GM19240 (cell line): ENCODE data around the gene ZMYND11.

Source experiments
- DNase-seq: peaks from one replicate; pipeline ENCODE4 v3.0.0; 2011; ENCODE audit warnings: low spot score; ENCODE audit not compliant: insufficient read length

ZMYND11 gene

GRCh38 chr10:191703-192518 lies 56.7 kb downstream of the ZMYND11 start:
- no peak for DNase-seq

GRCh38 chr10:194281-194680 lies 59.0 kb downstream of the ZMYND11 start:
- no peak for DNase-seq

- DNase-seq, result no peak
These were observed 65.2 kb downstream of the ZMYND11 start for GRCh38 chr10:200405-200804.

GRCh38 chr10:201328-201771 lies 66.1 kb downstream of the ZMYND11 start:
- DNase-seq, result no peak

GRCh38 chr10:208616-209015 lies 73.4 kb downstream of the ZMYND11 start:
- no peak for DNase-seq

GRCh38 chr10:209357-209756 lies 74.1 kb downstream of the ZMYND11 start:
- DNase-seq, result no peak

- no peak for DNase-seq
These were observed 75.0 kb downstream of the ZMYND11 start for GRCh38 chr10:210297-210696.

GRCh38 chr10:215444-215843 lies 80.2 kb downstream of the ZMYND11 start:
- DNase-seq, result no peak

GRCh38 chr10:218798-219197 lies 83.5 kb downstream of the ZMYND11 start:
- no peak for DNase-seq

- DNase-seq, result no peak
These were observed 84.6 kb downstream of the ZMYND11 start for GRCh38 chr10:219731-220472.

GRCh38 chr10:224571-224970 lies 89.3 kb downstream of the ZMYND11 start:
- DNase-seq, result no peak

- no peak for DNase-seq
These were observed 90.8 kb downstream of the ZMYND11 start for GRCh38 chr10:226018-226417.

- no peak for DNase-seq
These were observed 91.8 kb downstream of the ZMYND11 start for GRCh38 chr10:227014-227413.

- no peak for DNase-seq
These were observed 93.1 kb downstream of the ZMYND11 start for GRCh38 chr10:228366-228765.

- no peak for DNase-seq
These were observed 95.5 kb downstream of the ZMYND11 start for GRCh38 chr10:230758-231157.

- DNase-seq, result no peak
These were observed 96.8 kb downstream of the ZMYND11 start for GRCh38 chr10:232061-232460.

GRCh38 chr10:232878-233277 lies 97.6 kb downstream of the ZMYND11 start:
- no peak for DNase-seq

- no peak for DNase-seq
These were observed 99.6 kb downstream of the ZMYND11 start for GRCh38 chr10:234708-235406.

GRCh38 chr10:235915-236314 lies 100.7 kb downstream of the ZMYND11 start:
- DNase-seq, result no peak

- DNase-seq, result no peak
These were observed 103.9 kb downstream of the ZMYND11 start for GRCh38 chr10:239109-239508.

GRCh38 chr10:241451-241850 lies 106.2 kb downstream of the ZMYND11 start:
- DNase-seq, result no peak
